Trophoblast cell (in vitro differentiated cells and primary cell): Measurements from ENCODE around the gene CLK4.

Experiments
- DNase-seq, 2 donors: peaks; one replicate each; pipeline ENCODE4 v3.0.0-alpha.2; 2016
- H2AFZ ChIP-seq: 2 replicates; pipeline ENCODE4 v1.6.1; 2013; ENCODE audit warnings: low read length, moderate library complexity, mild to moderate bottlenecking; ENCODE audit not compliant: insufficient read depth, poor library complexity
- H2AK5ac ChIP-seq: 2 replicates; pipeline ENCODE4 v1.6.1; 2013; ENCODE audit warnings: mild to moderate bottlenecking, low read length
- H2BK120ac ChIP-seq: 2 replicates; pipeline ENCODE4 v1.6.1; 2013; ENCODE audit warnings: low read length, mild to moderate bottlenecking, moderate library complexity; ENCODE audit not compliant: insufficient read depth, poor library complexity
- H2BK12ac ChIP-seq: 2 replicates; pipeline ENCODE4 v1.6.1; 2013; ENCODE audit warnings: mild to moderate bottlenecking, low read length, moderate library complexity
- H2BK5ac ChIP-seq: 2 replicates; pipeline ENCODE4 v1.6.1; 2013; ENCODE audit warnings: low read length, low read depth, moderate library complexity, mild to moderate bottlenecking; ENCODE audit not compliant: poor library complexity
- H3K14ac ChIP-seq: 2 replicates; pipeline ENCODE4 v1.6.1; 2013; ENCODE audit warnings: mild to moderate bottlenecking, low read length
- H3K18ac ChIP-seq: 2 replicates; pipeline ENCODE4 v1.6.1; 2013; ENCODE audit warnings: mild to moderate bottlenecking, low read length
- H3K23ac ChIP-seq: 2 replicates; pipeline ENCODE4 v1.6.1; 2013; ENCODE audit warnings: low read length
- H3K27ac ChIP-seq: 2 replicates; pipeline ENCODE4 v1.5.1; 2013; ENCODE audit warnings: low read depth, mild to moderate bottlenecking, inconsistent platforms, low read length, moderate library complexity
- H3K27me3 ChIP-seq: 2 replicates; pipeline ENCODE4 v1.6.1; 2013; ENCODE audit warnings: inconsistent platforms, mild to moderate bottlenecking, low read length, moderate library complexity; ENCODE audit not compliant: insufficient read depth
- H3K36me3 ChIP-seq, 2 experiments: 1 replicate in 1 of 2; 2 replicates in 1 of 2; pipeline ENCODE4 v1.6.1; 2013; ENCODE audit warnings: low read length in 2 of 2, mild to moderate bottlenecking in 2 of 2, moderate library complexity in 1 of 2; ENCODE audit not compliant: insufficient read depth in 2 of 2, control insufficient read depth in 1 of 2
- H3K4ac ChIP-seq: 2 replicates; pipeline ENCODE4 v1.6.1; 2013; ENCODE audit warnings: low read depth, mild to moderate bottlenecking, low read length, moderate library complexity
- H3K4me1 ChIP-seq, 2 experiments: 1 replicate in 1 of 2; 2 replicates in 1 of 2; pipeline ENCODE4 v1.6.1; 2013; ENCODE audit warnings: low read length in 2 of 2, mild to moderate bottlenecking in 2 of 2, moderate library complexity in 1 of 2; ENCODE audit not compliant: insufficient read depth in 2 of 2, control insufficient read depth in 1 of 2
- H3K4me2 ChIP-seq: 2 replicates; pipeline ENCODE4 v1.6.1; 2013; ENCODE audit warnings: inconsistent platforms, mild to moderate bottlenecking, low read length, moderate library complexity
- H3K4me3 ChIP-seq: 2 replicates; pipeline ENCODE4 v1.5.1; 2013; ENCODE audit warnings: mild to moderate bottlenecking, low read depth, low read length, inconsistent platforms
- H3K79me1 ChIP-seq: one replicate; pipeline ENCODE4 v1.6.1; 2013; ENCODE audit warnings: low read length
- H3K79me2 ChIP-seq: 2 replicates; pipeline ENCODE4 v1.6.1; 2013; ENCODE audit warnings: low read length, mild to moderate bottlenecking; ENCODE audit not compliant: control insufficient read depth, insufficient read depth, poor library complexity
- H3K9ac ChIP-seq: 2 replicates; pipeline ENCODE4 v1.6.1; 2013; ENCODE audit warnings: mild to moderate bottlenecking, low read length
- H3K9me3 ChIP-seq: 2 replicates; pipeline ENCODE4 v1.6.1; 2013; ENCODE audit warnings: low read depth, mild to moderate bottlenecking, control low read depth, inconsistent platforms, low read length; ENCODE audit not compliant: insufficient read depth
- H4K12ac ChIP-seq: 2 replicates; pipeline ENCODE4 v1.6.1; 2013; ENCODE audit warnings: low read depth, mild to moderate bottlenecking, low read length, moderate library complexity
- H4K8ac ChIP-seq: 2 replicates; pipeline ENCODE4 v1.6.1; 2013; ENCODE audit warnings: low read depth, mild to moderate bottlenecking, low read length, moderate library complexity
- H4K91ac ChIP-seq: one replicate; pipeline ENCODE4 v1.6.1; 2013; ENCODE audit warnings: low read depth, mild to moderate bottlenecking, low read length, moderate library complexity
- WGBS: extraction: QIAGEN DNeasy Blood & Tissue Kit; methylation state at CpG from one replicate; pipeline ENCODE4 v1.1.7; 2013; ENCODE audit warnings: missing lambda C conversion rate; ENCODE audit not compliant: insufficient read length, insufficient coverage; ENCODE audit errors: extremely low coverage; 5-methylcytosine and 5-hydroxymethylcytosine counted together

CLK4 gene

GRCh38 chr5:178637356-178638074 lies 10.7 kb upstream of the CLK4 start:
- H4K91ac ChIP-seq: no peak overlapping the region
- no peak overlapping the region for H3K27ac ChIP-seq
- H3K9me3 ChIP-seq: peaks cover 2% of the 10 kb centered on the region
- H3K4me1 ChIP-seq: peaks cover 0 to 2% of the 10 kb centered on the region in 2 experiments
- no peak overlapping the region for H3K4ac ChIP-seq
- H3K23ac ChIP-seq: no peak overlapping the region
- H3K27me3 ChIP-seq: no peaks in the 10 kb centered on the region
- no peaks in the 10 kb centered on the region for H3K79me2 ChIP-seq
- H2BK12ac ChIP-seq: no peak overlapping the region
- no peak overlapping the region for H3K18ac ChIP-seq
- no peak overlapping the region for H3K4me2 ChIP-seq
- no peak overlapping the region for H3K14ac ChIP-seq
- H2AFZ ChIP-seq: no peak overlapping the region
- no CpG with 5 or more reads among the region's 9 CpGs for WGBS
- H2BK120ac ChIP-seq: no peak overlapping the region
- no peak overlapping the region for H3K4me3 ChIP-seq
- H4K12ac ChIP-seq: no peak overlapping the region
- H3K9ac ChIP-seq: no peak overlapping the region
- peak overlapping the region; percentile 31 for H4K8ac ChIP-seq
- DNase-seq: no peak
- H2AK5ac ChIP-seq: no peak overlapping the region
- H3K79me1 ChIP-seq: no peaks in the 10 kb centered on the region
- H3K36me3 ChIP-seq: no peaks in the 10 kb centered on the region
- H2BK5ac ChIP-seq: no peak overlapping the region

DNA sequence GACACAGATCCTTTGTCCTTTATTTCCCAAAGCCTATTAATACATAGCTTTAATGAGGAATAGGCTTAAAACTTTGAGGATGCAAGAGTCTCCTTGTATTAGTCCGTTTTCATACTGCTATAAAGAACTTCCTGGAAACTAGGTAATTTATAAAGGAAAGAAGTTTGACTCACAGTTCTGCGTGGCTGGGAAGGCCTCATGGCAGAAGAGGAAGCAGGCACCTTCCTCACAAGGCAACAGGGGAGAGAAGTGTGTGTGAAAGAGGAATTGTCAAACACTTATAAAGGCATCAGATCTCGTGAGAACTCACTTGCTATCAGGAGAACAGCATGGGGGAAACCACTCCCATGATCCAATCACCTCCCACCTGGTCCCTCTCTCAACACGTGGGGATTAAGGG lies 5.4 kb upstream of the CLK4 start:
- Histone ChIP-seq H3K4me2 (no peak overlapping the region), H2BK120ac (no peak overlapping the region), H4K12ac (no peak overlapping the region), H3K9ac (no peak overlapping the region), H3K23ac (no peak overlapping the region), H3K79me1 (peaks cover 1% of the 10 kb centered on the region), H3K79me2 (no peaks in the 10 kb centered on the region), H2BK5ac (no peak overlapping the region), H3K4me3 (no peak overlapping the region), H3K18ac (no peak overlapping the region), H3K27me3 (no peaks in the 10 kb centered on the region), H3K4ac (no peak overlapping the region), H4K91ac (no peak overlapping the region), H3K4me1 (no peaks in the 10 kb centered on the region), H2AFZ (no peak overlapping the region), H3K27ac (no peak overlapping the region), H3K9me3 (no peaks in the 10 kb centered on the region), H4K8ac (no peak overlapping the region), H3K14ac (no peak overlapping the region), H3K36me3 (no peaks in the 10 kb centered on the region), H2BK12ac (no peak overlapping the region), H2AK5ac (no peak overlapping the region)
- DNase-seq: no peak
- no CpG with 5 or more reads among the region's 4 CpGs for WGBS

GRCh38 chr5:178630951-178631350 lies 4.1 kb upstream of the CLK4 start:
- H3K4me3 ChIP-seq: no peak overlapping the region
- H4K91ac ChIP-seq: no peak overlapping the region
- H3K23ac ChIP-seq: no peak overlapping the region
- no peak overlapping the region for H3K14ac ChIP-seq
- H3K18ac ChIP-seq: no peak overlapping the region
- no peaks in the 10 kb centered on the region for H3K36me3 ChIP-seq
- no peak overlapping the region for H2BK5ac ChIP-seq
- H2BK12ac ChIP-seq: no peak overlapping the region
- no peak overlapping the region for H4K8ac ChIP-seq
- WGBS: no CpG with 5 or more reads among the region's 2 CpGs
- H2AK5ac ChIP-seq: no peak overlapping the region
- H4K12ac ChIP-seq: no peak overlapping the region
- no peak overlapping the region for H2AFZ ChIP-seq
- H3K9ac ChIP-seq: no peak overlapping the region
- no peaks in the 10 kb centered on the region for H3K27me3 ChIP-seq
- no peak for DNase-seq
- H2BK120ac ChIP-seq: no peak overlapping the region
- no peak overlapping the region for H3K4me2 ChIP-seq
- H3K4ac ChIP-seq: no peak overlapping the region
- H3K4me1 ChIP-seq: no peaks in the 10 kb centered on the region
- H3K79me1 ChIP-seq: peaks cover 11% of the 10 kb centered on the region
- H3K27ac ChIP-seq: no peak overlapping the region
- H3K79me2 ChIP-seq: peaks cover 9% of the 10 kb centered on the region
- H3K9me3 ChIP-seq: no peaks in the 10 kb centered on the region

DNA sequence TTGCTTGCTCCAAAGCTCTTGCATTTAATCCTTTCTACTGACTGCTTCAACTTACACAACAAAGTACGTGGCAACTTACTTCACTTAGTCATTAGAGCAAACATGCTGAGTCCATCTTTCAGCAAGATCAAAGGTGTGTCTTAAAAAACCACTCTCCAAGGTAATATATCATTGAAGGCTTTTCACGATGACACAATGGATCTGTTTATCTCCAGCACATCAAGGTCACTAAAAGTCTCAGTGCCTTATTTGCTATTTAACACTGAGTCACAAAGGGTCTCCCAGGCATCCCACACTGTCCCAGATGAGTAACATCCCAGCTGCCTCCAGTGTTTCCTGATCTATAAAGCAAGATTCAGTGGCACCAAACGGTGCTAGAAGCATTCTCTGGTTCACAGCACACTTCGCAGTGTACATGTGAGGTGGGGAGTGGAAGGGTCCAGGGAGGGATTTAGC lies 3.7 kb upstream of the CLK4 start:
- H2AFZ ChIP-seq: no peak overlapping the region
- no peaks in the 10 kb centered on the region for H3K9me3 ChIP-seq
- H3K79me1 ChIP-seq: peaks cover 12% of the 10 kb centered on the region
- peaks cover 9% of the 10 kb centered on the region for H3K79me2 ChIP-seq
- H4K91ac ChIP-seq: no peak overlapping the region
- no peak overlapping the region for H3K4ac ChIP-seq
- H4K12ac ChIP-seq: no peak overlapping the region
- no peak overlapping the region for H2BK5ac ChIP-seq
- no peak overlapping the region for H3K9ac ChIP-seq
- H3K4me3 ChIP-seq: no peak overlapping the region
- peak; percentile 28 to 54 for DNase-seq
- H3K18ac ChIP-seq: no peak overlapping the region
- no peaks in the 10 kb centered on the region for H3K4me1 ChIP-seq
- no peak overlapping the region for H2BK120ac ChIP-seq
- H3K27me3 ChIP-seq: no peaks in the 10 kb centered on the region
- no peak overlapping the region for H3K27ac ChIP-seq
- H4K8ac ChIP-seq: no peak overlapping the region
- no peak overlapping the region for H2AK5ac ChIP-seq
- WGBS: no CpG with 5 or more reads among the region's 4 CpGs
- no peak overlapping the region for H3K14ac ChIP-seq
- H2BK12ac ChIP-seq: no peak overlapping the region
- no peak overlapping the region for H3K23ac ChIP-seq
- H3K36me3 ChIP-seq: no peaks in the 10 kb centered on the region
- H3K4me2 ChIP-seq: no peak overlapping the region
